ENCODE results near the gene SCN1A.

SCN1A gene

DNA sequence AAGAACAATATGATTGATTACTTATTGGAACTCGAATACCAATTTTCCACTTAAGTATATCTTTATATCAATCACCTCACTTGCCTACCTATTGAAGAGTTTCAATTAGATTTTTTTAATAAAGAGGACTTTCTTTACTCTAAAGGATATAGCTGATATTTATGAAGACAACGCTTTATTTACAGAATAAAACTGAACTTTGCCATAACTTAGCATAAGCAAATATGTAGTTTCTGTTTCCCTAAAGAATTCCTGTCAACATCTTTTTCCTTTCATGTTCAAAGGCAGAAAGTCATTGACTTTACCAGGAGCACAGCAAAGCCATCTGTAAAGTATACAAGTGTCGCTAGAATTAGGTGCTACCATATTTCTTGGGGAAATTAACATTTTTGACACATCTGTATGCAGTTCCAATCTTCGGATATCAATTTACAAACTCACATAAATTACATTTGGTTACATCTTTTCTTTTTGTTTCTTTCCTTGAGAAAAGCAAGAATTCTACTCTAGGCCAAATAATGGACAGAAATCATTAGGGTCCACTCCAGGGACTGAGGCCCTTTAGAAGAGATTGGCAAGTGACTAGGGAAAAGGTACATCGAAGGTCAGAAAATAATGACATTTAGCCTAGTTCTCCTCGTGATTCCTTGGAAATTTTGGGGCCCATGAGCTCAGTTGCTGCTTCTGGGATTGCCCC, 7.5 kb upstream of the SCN1A start:
- Histone ChIP-seq H3K9me3 (ENCODE audit: control insufficient read depth in 1 of 2, low read length in 2 of 2) (no peaks in the 10 kb centered on the region), H3K4me1 (ENCODE audit: control insufficient read depth in 1 of 2, insufficient read depth in 2 of 2, low read length in 2 of 2) (no peaks in the 10 kb centered on the region), H3K27ac (ENCODE audit: low read length) (no peak overlapping the region), H3K27me3 (ENCODE audit: low read depth, low read length) (no peaks in the 10 kb centered on the region), H3K36me3 (ENCODE audit: control insufficient read depth in 1 of 2, insufficient read depth in 2 of 2, low read length in 2 of 2) (no peaks in the 10 kb centered on the region), H3K4me3 (ENCODE audit: low read depth in 1 of 2, low read length in 2 of 2) (no peak overlapping the region)

DNA sequence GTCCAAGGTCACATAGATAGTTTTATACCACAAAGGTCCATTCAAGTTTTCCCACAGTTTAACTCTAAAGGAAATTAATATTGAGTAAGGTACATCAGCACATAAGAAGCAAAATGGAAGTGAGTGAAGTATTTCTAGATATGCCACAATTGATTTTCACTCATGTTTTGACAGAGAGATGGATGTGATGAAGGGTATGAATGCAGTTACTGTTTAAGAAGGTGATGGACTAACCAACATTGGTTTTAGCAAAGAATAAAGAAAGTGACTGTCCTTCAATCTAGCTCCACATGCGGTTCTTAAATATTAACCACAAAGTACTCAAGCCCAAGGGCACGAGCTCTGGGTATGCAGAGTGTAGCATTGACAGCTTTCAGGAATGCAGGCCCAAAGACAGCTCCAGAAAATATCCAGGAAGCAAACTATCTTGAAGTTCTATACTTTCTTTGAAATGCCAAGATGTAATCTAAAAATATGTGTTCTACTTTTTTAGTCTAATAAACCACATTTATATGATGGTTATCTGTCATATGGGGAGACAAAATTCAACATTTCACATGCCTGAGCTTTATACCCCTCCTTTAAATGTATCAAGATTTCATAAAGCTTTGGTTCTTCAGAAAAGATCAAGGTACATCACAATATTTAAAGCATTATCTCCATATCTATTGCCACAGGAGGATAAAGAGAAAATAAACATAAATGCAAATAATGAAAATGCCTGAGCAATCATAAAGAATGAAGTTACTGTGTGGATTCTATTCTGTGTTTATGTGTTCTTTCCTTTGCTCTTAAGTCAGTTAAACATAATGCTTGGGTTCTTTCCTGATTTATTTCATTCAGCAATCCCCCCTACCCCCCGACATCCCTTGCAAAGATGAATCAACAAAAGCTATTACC, 6.7 kb upstream of the SCN1A start:
- Histone ChIP-seq H3K36me3 (ENCODE audit: control insufficient read depth in 1 of 2, insufficient read depth in 2 of 2, low read length in 2 of 2) (no peaks in the 10 kb centered on the region), H3K4me1 (ENCODE audit: control insufficient read depth in 1 of 2, insufficient read depth in 2 of 2, low read length in 2 of 2) (no peaks in the 10 kb centered on the region), H3K9me3 (ENCODE audit: control insufficient read depth in 1 of 2, low read length in 2 of 2) (no peaks in the 10 kb centered on the region), H3K4me3 (ENCODE audit: low read depth in 1 of 2, low read length in 2 of 2) (no peak overlapping the region), H3K27ac (ENCODE audit: low read length) (no peak overlapping the region), H3K27me3 (ENCODE audit: low read depth, low read length) (no peaks in the 10 kb centered on the region)

DNA sequence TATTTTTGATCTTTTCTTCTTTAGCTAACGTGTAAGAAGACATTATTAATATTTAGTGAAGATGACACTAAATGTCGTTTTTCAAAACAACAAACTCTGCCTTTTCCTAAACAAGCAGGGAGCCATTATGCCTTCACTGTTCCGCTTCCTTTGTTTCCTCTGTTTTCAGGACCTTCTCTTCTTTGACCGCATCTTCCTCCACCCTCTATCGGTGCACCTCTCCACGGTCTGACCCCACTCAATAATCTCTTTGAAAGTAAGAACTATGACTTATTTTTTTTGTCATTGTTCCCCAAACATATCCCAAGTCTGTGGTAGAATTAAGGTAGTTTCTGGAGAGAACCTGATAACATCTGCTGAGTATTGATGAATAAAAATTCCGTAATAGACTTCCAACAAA, 5.8 kb upstream of the SCN1A start:
- Histone ChIP-seq H3K27me3 (ENCODE audit: low read depth, low read length) (no peaks in the 10 kb centered on the region), H3K27ac (ENCODE audit: low read length) (no peak overlapping the region), H3K9me3 (ENCODE audit: control insufficient read depth in 1 of 2, low read length in 2 of 2) (no peaks in the 10 kb centered on the region), H3K4me3 (ENCODE audit: low read depth in 1 of 2, low read length in 2 of 2) (no peak overlapping the region), H3K36me3 (ENCODE audit: control insufficient read depth in 1 of 2, insufficient read depth in 2 of 2, low read length in 2 of 2) (no peaks in the 10 kb centered on the region), H3K4me1 (ENCODE audit: control insufficient read depth in 1 of 2, insufficient read depth in 2 of 2, low read length in 2 of 2) (no peaks in the 10 kb centered on the region)

DNA sequence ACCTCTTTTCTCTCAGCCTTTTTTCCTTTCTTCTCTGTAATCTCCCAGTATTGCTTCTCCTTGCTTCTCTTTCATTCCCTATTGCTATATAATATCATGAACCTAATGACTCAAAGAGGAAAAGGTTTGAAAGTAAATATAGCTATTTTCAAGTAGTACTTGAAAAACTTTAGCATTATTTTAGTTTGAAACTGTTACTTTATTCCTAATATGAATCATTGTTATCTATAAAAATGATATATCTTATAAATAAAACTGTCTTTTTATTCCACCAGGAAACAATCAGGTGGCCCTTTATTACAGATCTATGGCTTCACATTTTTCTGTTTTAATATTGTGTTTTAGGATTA, 311 bp upstream of the SCN1A start:
- H3K27ac ChIP-seq (ENCODE audit: low read length): no peak overlapping the region
- no peaks in the 10 kb centered on the region for H3K36me3 ChIP-seq (ENCODE audit: control insufficient read depth in 1 of 2, insufficient read depth in 2 of 2, low read length in 2 of 2)
- peaks cover 0 to 5% of the 10 kb centered on the region in 2 donors for H3K4me1 ChIP-seq (ENCODE audit: control insufficient read depth in 1 of 2, insufficient read depth in 2 of 2, low read length in 2 of 2)
- no peak overlapping the region for H3K4me3 ChIP-seq (ENCODE audit: low read depth in 1 of 2, low read length in 2 of 2)
- no peaks in the 10 kb centered on the region for H3K27me3 ChIP-seq (ENCODE audit: low read depth, low read length)
- no peaks in the 10 kb centered on the region for H3K9me3 ChIP-seq (ENCODE audit: control insufficient read depth in 1 of 2, low read length in 2 of 2)

DNA sequence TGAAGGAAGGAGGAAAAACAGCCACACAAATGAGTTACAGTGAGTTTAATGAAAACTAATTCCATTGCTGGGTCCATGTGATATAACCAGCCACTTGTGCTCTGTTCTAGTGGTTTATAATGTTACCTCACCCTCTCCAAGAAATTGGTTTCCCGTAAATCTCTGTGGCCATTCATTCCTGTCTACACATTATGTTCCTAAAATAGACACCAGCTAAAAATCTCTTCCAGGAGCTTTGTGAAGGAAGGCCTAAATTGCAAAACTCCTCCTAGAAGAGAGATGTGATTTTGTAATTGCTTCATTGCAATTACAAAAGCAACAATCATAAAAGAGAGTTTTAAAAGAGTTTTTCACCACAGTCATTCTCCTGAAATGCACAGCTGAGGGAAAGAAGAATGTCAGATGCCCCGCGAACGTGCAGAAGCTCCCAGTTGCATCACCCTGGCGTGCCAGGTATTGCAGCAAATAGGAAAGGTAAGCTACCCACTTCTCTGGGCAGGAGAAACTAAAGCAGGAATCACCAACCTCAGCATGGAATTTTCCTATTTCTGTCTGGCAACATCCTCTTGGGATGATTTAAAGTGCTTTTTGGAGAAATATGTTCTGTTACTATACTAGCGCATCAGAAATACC, 1.7 kb downstream of the SCN1A start:
- Histone ChIP-seq H3K9me3 (ENCODE audit: control insufficient read depth in 1 of 2, low read length in 2 of 2) (no peaks in the 10 kb centered on the region), H3K4me3 (ENCODE audit: low read depth in 1 of 2, low read length in 2 of 2) (no peak overlapping the region), H3K27me3 (ENCODE audit: low read depth, low read length) (no peaks in the 10 kb centered on the region), H3K4me1 (ENCODE audit: control insufficient read depth in 1 of 2, insufficient read depth in 2 of 2, low read length in 2 of 2) (peaks cover 0 to 5% of the 10 kb centered on the region in 2 donors), H3K27ac (ENCODE audit: low read length) (no peak overlapping the region), H3K36me3 (ENCODE audit: control insufficient read depth in 1 of 2, insufficient read depth in 2 of 2, low read length in 2 of 2) (no peaks in the 10 kb centered on the region)

DNA sequence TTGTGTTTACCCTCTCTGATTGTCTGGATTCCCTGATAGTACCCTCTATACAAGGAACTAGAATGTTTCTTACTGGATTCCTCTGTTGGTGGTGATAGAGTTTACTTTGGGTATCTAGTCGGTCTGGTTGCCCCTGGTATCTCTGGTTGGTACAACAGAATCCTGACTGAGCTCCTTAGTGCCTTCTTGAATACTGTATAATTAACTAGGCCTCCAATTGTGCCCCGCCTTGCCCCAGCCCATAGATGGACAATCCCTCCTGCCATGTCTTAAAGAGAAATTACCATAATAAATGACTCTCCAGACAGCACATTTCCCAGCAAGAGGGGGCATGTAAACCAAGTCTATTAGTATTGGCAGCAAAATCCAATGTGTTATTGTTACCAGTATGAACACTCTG, 2.3 kb downstream of the SCN1A start:
- Histone ChIP-seq H3K4me3 (ENCODE audit: low read depth in 1 of 2, low read length in 2 of 2) (no peak overlapping the region), H3K36me3 (ENCODE audit: control insufficient read depth in 1 of 2, insufficient read depth in 2 of 2, low read length in 2 of 2) (no peaks in the 10 kb centered on the region), H3K27me3 (ENCODE audit: low read depth, low read length) (no peaks in the 10 kb centered on the region), H3K9me3 (ENCODE audit: control insufficient read depth in 1 of 2, low read length in 2 of 2) (no peaks in the 10 kb centered on the region), H3K27ac (ENCODE audit: low read length) (no peak overlapping the region), H3K4me1 (ENCODE audit: control insufficient read depth in 1 of 2, insufficient read depth in 2 of 2, low read length in 2 of 2) (peaks cover 0 to 5% of the 10 kb centered on the region in 2 donors)

DNA sequence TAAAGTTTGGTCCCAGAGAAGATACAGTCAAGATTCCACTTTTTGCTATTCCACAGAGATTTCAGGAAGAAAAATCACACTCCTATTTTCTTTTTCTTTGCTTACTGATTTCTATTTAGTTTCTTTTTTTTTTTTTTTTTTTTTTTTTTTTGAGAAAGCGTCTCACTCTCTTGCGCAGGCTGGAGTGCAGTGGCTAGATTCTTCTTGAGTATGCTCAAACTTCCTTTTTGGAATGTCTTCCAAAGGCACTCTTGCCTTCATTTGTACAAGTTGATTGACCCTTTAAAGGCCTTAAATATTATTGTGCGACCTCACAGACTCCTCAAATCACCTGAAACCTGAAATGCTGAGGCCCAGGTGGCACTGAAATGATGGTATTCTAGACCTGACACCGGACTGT, 9.6 kb downstream of the SCN1A start:
- no peaks in the 10 kb centered on the region for H3K4me1 ChIP-seq (ENCODE audit: control insufficient read depth in 1 of 2, insufficient read depth in 2 of 2, low read length in 2 of 2)
- no peak overlapping the region for H3K4me3 ChIP-seq (ENCODE audit: low read depth in 1 of 2, low read length in 2 of 2)
- no peak overlapping the region for H3K27ac ChIP-seq (ENCODE audit: low read length)
- no peaks in the 10 kb centered on the region for H3K9me3 ChIP-seq (ENCODE audit: control insufficient read depth in 1 of 2, low read length in 2 of 2)
- H3K36me3 ChIP-seq (ENCODE audit: control insufficient read depth in 1 of 2, insufficient read depth in 2 of 2, low read length in 2 of 2): no peaks in the 10 kb centered on the region
- H3K27me3 ChIP-seq (ENCODE audit: low read depth, low read length): no peaks in the 10 kb centered on the region

DNA sequence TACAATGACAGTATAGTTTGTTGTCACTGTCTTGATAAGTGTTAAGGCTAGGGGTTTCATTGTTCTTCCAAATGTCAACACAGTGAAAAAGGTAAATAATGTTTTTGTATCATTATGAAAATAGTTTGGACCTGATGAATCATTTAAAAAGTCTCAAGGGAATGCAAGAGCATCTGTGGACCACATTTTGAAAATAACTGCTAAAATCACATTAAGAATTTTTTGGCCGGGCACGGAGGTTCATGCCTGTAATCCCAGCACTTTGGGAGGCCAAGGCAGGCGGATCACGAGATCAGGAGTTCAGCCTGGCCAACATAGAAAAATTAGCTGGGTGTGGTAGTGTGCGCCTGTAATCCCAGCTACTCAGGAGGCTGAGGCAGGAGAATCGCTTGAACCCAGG, 10.3 kb downstream of the SCN1A start:
- Histone ChIP-seq H3K4me1 (ENCODE audit: control insufficient read depth in 1 of 2, insufficient read depth in 2 of 2, low read length in 2 of 2) (no peaks in the 10 kb centered on the region), H3K36me3 (ENCODE audit: control insufficient read depth in 1 of 2, insufficient read depth in 2 of 2, low read length in 2 of 2) (no peaks in the 10 kb centered on the region), H3K27me3 (ENCODE audit: low read depth, low read length) (no peaks in the 10 kb centered on the region), H3K27ac (ENCODE audit: low read length) (no peak overlapping the region), H3K4me3 (ENCODE audit: low read depth in 1 of 2, low read length in 2 of 2) (no peak overlapping the region), H3K9me3 (ENCODE audit: control insufficient read depth in 1 of 2, low read length in 2 of 2) (no peaks in the 10 kb centered on the region)

DNA sequence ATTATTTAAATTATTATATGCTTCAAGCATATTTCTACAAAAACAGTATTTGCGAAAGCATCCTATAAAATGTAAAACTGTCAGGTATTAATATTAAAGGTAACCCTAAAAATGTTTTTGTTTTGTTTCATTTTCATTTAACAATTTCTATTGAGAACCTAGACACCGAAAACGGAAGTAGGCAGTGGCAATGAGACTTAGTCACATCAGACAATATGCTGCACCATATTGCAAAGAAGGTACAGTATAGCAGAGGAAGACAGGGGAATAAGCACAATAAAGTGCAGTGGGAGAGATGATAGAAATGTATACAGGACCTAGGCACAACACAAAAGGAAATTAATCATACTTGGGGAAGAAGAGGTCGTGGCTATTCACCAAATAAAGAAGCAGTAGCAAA, 12.2 kb downstream of the SCN1A start:
- Histone ChIP-seq H3K27me3 (ENCODE audit: low read depth, low read length) (no peaks in the 10 kb centered on the region), H3K27ac (ENCODE audit: low read length) (no peak overlapping the region)

DNA sequence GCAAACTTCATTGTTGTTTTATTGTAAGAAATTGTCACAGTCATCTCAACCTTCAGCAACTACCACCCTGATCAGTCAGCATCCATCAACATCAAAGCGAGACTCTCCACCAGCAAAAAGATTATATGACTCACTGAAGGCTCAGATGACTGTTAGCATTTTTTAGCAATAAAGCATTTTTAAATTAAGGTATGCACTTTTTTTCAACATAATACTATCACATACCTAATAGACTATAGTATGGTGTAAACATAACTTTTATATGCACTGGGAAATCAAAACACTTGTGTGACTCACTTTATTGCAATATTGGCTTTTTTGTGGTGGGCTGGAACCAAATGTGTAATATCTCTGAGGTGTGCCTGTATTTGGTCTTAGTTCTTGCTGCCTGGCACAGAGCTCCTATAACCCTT, 15.6 kb downstream of the SCN1A start:
- no peak overlapping the region for H3K27ac ChIP-seq (ENCODE audit: low read length)
- no peak overlapping the region for H3K4me3 ChIP-seq (ENCODE audit: low read depth in 1 of 2, low read length in 2 of 2)
- H3K27me3 ChIP-seq (ENCODE audit: low read depth, low read length): no peaks in the 10 kb centered on the region
- no peaks in the 10 kb centered on the region for H3K4me1 ChIP-seq (ENCODE audit: control insufficient read depth in 1 of 2, insufficient read depth in 2 of 2, low read length in 2 of 2)
- H3K9me3 ChIP-seq (ENCODE audit: control insufficient read depth in 1 of 2, low read length in 2 of 2): peaks cover 0 to 4% of the 10 kb centered on the region in 2 donors
- no peaks in the 10 kb centered on the region for H3K36me3 ChIP-seq (ENCODE audit: control insufficient read depth in 1 of 2, insufficient read depth in 2 of 2, low read length in 2 of 2)

More for the DNA sequence above, 12.2 kb downstream of the SCN1A start:
- Histone ChIP-seq H3K9me3 (ENCODE audit: control insufficient read depth in 1 of 2, low read length in 2 of 2) (peaks cover 0 to 4% of the 10 kb centered on the region in 2 donors), H3K36me3 (ENCODE audit: control insufficient read depth in 1 of 2, insufficient read depth in 2 of 2, low read length in 2 of 2) (no peaks in the 10 kb centered on the region), H3K4me3 (ENCODE audit: low read depth in 1 of 2, low read length in 2 of 2) (no peak overlapping the region), H3K4me1 (ENCODE audit: control insufficient read depth in 1 of 2, insufficient read depth in 2 of 2, low read length in 2 of 2) (no peaks in the 10 kb centered on the region)

DNA sequence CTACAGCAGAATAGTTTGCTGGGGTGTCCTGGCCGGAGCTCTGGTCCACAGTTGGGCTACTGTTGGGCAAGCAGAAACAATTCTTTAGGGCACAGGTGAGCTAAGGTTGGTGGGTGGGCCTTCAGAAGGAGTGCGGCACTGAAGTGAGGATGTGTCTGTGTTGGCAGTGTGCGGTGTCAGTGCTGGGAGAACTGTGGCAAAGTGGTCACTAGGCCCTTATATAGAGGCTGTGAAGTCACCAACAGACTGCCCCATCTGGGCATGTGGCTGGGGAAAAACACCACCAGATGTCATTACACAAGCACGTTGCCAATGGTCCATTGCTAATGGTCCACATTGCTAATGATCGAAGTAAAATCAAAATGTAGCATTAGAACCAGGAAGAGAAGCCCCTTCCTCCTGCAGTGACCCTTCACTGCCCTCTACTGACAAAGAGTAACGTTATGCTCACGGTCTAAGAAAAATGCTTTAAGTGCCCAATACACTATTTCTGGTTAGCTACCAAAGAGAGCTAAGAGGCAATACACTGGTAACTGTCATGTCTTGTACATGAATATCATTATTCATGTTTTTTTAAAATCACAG, 21.3 kb downstream of the SCN1A start:
- Histone ChIP-seq H3K4me3 (ENCODE audit: low read depth in 1 of 2, low read length in 2 of 2) (no peak overlapping the region), H3K27me3 (ENCODE audit: low read depth, low read length) (no peaks in the 10 kb centered on the region), H3K4me1 (ENCODE audit: control insufficient read depth in 1 of 2, insufficient read depth in 2 of 2, low read length in 2 of 2) (no peaks in the 10 kb centered on the region), H3K36me3 (ENCODE audit: control insufficient read depth in 1 of 2, insufficient read depth in 2 of 2, low read length in 2 of 2) (no peaks in the 10 kb centered on the region), H3K27ac (ENCODE audit: low read length) (no peak overlapping the region), H3K9me3 (ENCODE audit: control insufficient read depth in 1 of 2, low read length in 2 of 2) (peaks cover 0 to 4% of the 10 kb centered on the region in 2 donors)
